Omental fat pad (tissue), 4 donors: ENCODE measurements around the gene KEL. TPM values are rescaled to one million over a fixed set of nuclear protein-coding genes. Genes with fewer than 3 reads are reported as not detected.

ENCODE experiments used
- ATAC-seq: fragments of 150-250 bp; one replicate; pipeline ENCODE4 v1.9.1; 2016; ENCODE audit warnings: mild to moderate bottlenecking, moderate library complexity; ENCODE audit not compliant: low FRiP score
- DNase-seq: peaks from one replicate; pipeline ENCODE4 v3.0.0-alpha.2; 2019; ENCODE audit warnings: low spot score
- total RNA-seq, 4 donors: library from RNA; depleted of rRNA; stranded (reverse); fragments of >200 nt; gene quantifications; one replicate each; pipeline ENCODE4 v1.1.0, GENCODE V29; 2016
- TF ChIP-seq, protein P1 (sequence below), 3 donors: fragments of 450-650 bp; IDR thresholded peaks; one replicate each; pipeline ENCODE4 v1.5.1; 2016 to 2017; ENCODE audit warnings: antibody characterized with exemption in 3 of 3, mild to moderate bottlenecking in 3 of 3, moderate library complexity in 2 of 3

The KEL gene
- total RNA-seq, 4 donors from 2014 or later = 0.28 to 0.96 TPM; not detected in 2

GRCh38 chr7:142917447-142917846 is 44.7 kb downstream of the KEL start:
- ATAC-seq (no peak), DNase-seq (no peak)
- TF ChIP-seq, protein P1, sequence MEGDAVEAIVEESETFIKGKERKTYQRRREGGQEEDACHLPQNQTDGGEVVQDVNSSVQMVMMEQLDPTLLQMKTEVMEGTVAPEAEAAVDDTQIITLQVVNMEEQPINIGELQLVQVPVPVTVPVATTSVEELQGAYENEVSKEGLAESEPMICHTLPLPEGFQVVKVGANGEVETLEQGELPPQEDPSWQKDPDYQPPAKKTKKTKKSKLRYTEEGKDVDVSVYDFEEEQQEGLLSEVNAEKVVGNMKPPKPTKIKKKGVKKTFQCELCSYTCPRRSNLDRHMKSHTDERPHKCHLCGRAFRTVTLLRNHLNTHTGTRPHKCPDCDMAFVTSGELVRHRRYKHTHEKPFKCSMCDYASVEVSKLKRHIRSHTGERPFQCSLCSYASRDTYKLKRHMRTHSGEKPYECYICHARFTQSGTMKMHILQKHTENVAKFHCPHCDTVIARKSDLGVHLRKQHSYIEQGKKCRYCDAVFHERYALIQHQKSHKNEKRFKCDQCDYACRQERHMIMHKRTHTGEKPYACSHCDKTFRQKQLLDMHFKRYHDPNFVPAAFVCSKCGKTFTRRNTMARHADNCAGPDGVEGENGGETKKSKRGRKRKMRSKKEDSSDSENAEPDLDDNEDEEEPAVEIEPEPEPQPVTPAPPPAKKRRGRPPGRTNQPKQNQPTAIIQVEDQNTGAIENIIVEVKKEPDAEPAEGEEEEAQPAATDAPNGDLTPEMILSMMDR (IDR thresholded peaks at IDR 0.05) = no peak

GRCh38 chr7:142916508-142916907 is 45.7 kb downstream of the KEL start:
- no peak for ATAC-seq
- TF ChIP-seq, protein P1 (IDR thresholded peaks at IDR 0.05) = no peak

GRCh38 chr7:142915315-142915714 is 46.8 kb downstream of the KEL start:
- TF ChIP-seq, protein P1 (IDR thresholded peaks at IDR 0.05) = no peak
- no peak for ATAC-seq
- no peak for DNase-seq

More at GRCh38 chr7:142916508-142916907, 45.7 kb downstream of the KEL start:
- DNase-seq = no peak

GRCh38 chr7:142914121-142914520 is 48.0 kb downstream of the KEL start:
- DNase-seq (no peak), ATAC-seq (no peak)

DNA sequence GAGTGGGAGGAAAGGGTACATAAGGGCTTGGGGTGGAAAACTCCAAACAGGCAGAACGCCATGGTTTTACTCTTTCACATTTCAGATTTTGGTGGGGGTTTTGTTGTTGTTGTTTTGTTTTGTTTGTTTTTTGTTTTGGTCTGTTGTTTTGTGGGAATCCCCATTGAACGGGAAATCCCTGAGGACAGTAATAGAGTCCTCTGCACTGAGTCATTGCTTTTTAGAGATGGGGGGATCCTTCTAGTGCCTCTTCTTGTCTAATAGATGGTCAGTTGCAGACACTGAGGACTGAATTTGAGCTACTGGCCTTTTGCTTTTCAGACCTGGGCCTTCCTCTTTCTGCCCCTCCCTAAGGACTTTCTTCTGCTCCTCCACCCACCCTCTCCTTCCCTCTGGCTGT is 48.6 kb downstream of the KEL start:
- no peak for ATAC-seq
- no peak for DNase-seq
- TF ChIP-seq, protein P1 (IDR thresholded peaks at IDR 0.05) = no peak

More at GRCh38 chr7:142914121-142914520, 48.0 kb downstream of the KEL start:
- TF ChIP-seq, protein P1 (IDR thresholded peaks at IDR 0.05) = no peak

GRCh38 chr7:142913051-142913450 is 49.1 kb downstream of the KEL start:
- TF ChIP-seq, protein P1 (IDR thresholded peaks at IDR 0.05) = no peak
- no peak for DNase-seq
- no peak for ATAC-seq

DNA sequence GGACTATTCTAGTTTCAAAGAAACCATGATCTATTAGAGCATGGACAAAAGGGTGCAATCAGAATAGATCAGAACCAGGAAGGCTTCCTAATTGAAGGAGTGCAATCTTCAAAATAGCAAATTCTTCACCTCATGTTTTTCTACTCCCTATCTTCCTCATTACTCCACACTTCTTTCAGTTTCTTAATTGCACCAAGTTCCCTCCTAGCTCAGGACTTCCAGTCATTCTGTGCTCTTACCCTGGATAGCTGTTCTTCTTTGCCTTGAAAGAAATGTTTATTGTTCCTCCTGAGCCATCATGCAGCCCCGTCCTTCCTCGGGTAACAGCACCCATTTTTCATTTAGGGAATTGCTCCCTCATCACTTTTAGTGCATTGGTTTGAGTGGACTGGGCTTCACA is 51.7 kb downstream of the KEL start:
- ATAC-seq (no peak), DNase-seq (no peak)
- TF ChIP-seq, protein P1 (IDR thresholded peaks at IDR 0.05) = no peak
